ENCODE data around the gene SPRR1A.

Gene SPRR1A

DNA sequence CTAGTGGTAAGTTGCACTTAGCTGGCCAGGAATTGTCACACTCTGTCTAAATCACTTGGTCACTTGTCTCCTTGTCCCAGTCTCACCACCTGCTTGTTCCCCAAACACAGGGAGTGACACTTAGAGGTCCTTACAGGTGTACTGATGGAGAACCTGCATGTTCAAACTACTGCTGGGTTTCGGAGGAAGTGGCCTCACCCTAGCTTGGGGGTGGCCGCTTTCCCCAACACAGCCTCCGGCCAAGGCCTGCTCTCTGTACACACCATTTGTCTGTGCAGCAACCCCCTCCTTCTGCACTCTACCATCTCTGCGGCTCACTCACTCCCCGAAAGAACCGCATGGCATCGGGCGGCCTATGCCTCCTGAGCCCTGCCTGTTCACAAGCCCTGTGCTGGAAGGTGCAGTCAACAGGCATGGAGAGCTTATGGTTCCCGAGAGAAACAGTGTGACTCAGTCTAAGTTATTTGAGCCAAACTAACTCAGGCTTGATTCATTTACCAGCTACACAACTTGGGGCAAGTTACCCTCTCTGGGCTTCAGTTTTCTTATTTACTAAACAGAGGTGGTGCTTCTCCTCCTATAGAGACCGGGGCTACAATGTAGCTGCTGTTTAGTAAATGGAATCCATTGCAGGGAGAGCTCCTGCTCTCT is 24.0 kb upstream of the SPRR1A start:
- Histone ChIP-seq H4K20me1 (ENCODE audit: insufficient read depth, low read length) (no peaks in the 10 kb centered on the region), H3K9ac (ENCODE audit: low read depth, low read length) (no peak overlapping the region), H3K4me3 (ENCODE audit: low read depth in 1 of 2, low read length in 2 of 2) (no peak overlapping the region), H3K27ac (ENCODE audit: low read length) (no peak overlapping the region), H3K36me3 (ENCODE audit: insufficient read depth, low read length) (no peaks in the 10 kb centered on the region), H3K27me3 (ENCODE audit: insufficient read depth, low read length, poor library complexity) (no peaks in the 10 kb centered on the region), H3K4me1 (ENCODE audit: insufficient read depth, low read length) (no peaks in the 10 kb centered on the region), H2AFZ (ENCODE audit: low read depth, low read length) (no peak overlapping the region), H3K4me2 (ENCODE audit: insufficient read depth, low read length) (no peak overlapping the region), H3K9me3 (ENCODE audit: insufficient read depth, low read length, severe bottlenecking) (no peaks in the 10 kb centered on the region), H3K79me2 (ENCODE audit: insufficient read depth, low read length) (no peaks in the 10 kb centered on the region)
- TF ChIP-seq, protein P1, sequence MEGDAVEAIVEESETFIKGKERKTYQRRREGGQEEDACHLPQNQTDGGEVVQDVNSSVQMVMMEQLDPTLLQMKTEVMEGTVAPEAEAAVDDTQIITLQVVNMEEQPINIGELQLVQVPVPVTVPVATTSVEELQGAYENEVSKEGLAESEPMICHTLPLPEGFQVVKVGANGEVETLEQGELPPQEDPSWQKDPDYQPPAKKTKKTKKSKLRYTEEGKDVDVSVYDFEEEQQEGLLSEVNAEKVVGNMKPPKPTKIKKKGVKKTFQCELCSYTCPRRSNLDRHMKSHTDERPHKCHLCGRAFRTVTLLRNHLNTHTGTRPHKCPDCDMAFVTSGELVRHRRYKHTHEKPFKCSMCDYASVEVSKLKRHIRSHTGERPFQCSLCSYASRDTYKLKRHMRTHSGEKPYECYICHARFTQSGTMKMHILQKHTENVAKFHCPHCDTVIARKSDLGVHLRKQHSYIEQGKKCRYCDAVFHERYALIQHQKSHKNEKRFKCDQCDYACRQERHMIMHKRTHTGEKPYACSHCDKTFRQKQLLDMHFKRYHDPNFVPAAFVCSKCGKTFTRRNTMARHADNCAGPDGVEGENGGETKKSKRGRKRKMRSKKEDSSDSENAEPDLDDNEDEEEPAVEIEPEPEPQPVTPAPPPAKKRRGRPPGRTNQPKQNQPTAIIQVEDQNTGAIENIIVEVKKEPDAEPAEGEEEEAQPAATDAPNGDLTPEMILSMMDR (IDR thresholded peaks at IDR 0.05; ENCODE audit: borderline replicate concordance, extremely low read depth, low read length, poor library complexity, severe bottlenecking) = no peak
- no peak for TF ChIP-seq EZH2 (IDR thresholded peaks at IDR 0.05; ENCODE audit: borderline replicate concordance, low read depth, low read length, severe bottlenecking)
- DNase-seq (no peak), ATAC-seq (ENCODE audit: insufficient read depth, low read depth) (no peak)

DNA sequence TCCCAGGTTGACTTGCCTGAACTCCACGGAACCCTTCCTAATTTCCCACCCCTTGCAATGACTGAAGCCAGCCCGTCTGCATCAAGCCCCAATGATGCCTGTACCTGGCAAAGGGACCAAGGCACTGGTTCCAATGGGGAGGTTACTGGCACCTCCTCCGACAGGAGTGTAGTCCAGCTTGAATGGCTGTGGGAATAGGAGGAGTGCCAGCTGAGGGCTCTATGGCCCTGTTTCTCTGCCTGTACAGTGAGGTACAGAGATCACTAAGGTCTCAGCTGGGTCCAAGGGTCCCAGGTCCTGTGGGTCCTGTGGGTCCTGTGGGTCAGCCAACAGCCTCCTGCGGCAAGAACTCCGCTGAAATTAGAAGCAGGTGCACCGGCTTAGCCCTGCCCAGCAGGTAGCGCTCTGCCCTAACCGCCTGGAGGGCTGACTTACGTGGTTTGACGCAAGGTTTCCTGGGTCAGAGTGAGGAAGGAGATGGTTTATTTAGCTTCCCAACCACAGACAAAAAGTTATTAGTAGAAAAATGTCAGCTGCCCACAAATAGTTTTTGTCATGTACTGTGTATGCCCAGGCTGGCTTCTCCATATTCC is 23.3 kb upstream of the SPRR1A start:
- H3K9me3 ChIP-seq (ENCODE audit: insufficient read depth, low read length, severe bottlenecking) = no peaks in the 10 kb centered on the region
- no peaks in the 10 kb centered on the region for H3K27me3 ChIP-seq (ENCODE audit: insufficient read depth, low read length, poor library complexity)
- no peaks in the 10 kb centered on the region for H3K4me1 ChIP-seq (ENCODE audit: insufficient read depth, low read length)
- no peak overlapping the region for H3K4me3 ChIP-seq (ENCODE audit: low read depth in 1 of 2, low read length in 2 of 2)
- no peak for DNase-seq
- ATAC-seq (ENCODE audit: insufficient read depth, low read depth) = no peak
- no peaks in the 10 kb centered on the region for H3K79me2 ChIP-seq (ENCODE audit: insufficient read depth, low read length)
- H3K27ac ChIP-seq (ENCODE audit: low read length) = no peak overlapping the region
- H2AFZ ChIP-seq (ENCODE audit: low read depth, low read length) = no peak overlapping the region
- no peaks in the 10 kb centered on the region for H4K20me1 ChIP-seq (ENCODE audit: insufficient read depth, low read length)
- H3K36me3 ChIP-seq (ENCODE audit: insufficient read depth, low read length) = no peaks in the 10 kb centered on the region
- H3K4me2 ChIP-seq (ENCODE audit: insufficient read depth, low read length) = no peak overlapping the region
- H3K9ac ChIP-seq (ENCODE audit: low read depth, low read length) = no peak overlapping the region
- TF ChIP-seq EZH2 (IDR thresholded peaks at IDR 0.05; ENCODE audit: borderline replicate concordance, low read depth, low read length, severe bottlenecking) = no peak
- TF ChIP-seq, protein P1 (IDR thresholded peaks at IDR 0.05; ENCODE audit: borderline replicate concordance, extremely low read depth, low read length, poor library complexity, severe bottlenecking) = peak; percentile 27

DNA sequence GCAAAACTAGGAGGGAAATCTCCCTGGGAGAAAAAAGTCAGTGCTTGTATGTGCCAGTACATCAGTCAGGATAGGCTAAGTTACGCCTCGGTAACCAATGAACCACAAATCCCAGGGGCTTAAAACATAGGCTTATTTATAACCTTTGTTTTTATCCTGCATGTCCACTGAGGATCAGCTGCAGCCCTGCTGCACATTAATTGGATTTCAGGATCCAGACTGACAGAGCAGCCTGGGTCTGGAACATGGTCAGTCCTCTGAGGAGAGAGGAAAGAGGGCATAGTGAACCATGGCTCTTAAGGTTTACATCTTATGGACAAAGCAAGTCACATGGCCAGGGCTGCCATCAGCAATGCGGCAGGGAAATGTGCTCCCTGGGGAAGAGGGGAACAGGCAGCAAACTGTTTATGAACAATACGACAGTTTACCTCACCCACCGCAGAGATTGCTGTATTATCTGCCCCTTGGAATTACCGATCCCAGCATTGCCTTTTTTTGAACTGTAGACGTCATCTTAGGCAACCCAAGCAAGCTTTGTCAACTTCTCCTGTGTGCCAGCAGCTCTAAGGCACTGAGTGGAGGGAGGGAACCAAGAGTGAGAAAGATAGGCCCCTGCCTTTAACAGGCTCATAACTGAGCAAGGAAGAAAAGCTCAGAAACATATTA is 22.5 kb upstream of the SPRR1A start:
- H3K27ac ChIP-seq (ENCODE audit: low read length) = no peak overlapping the region
- TF ChIP-seq, protein P1 (IDR thresholded peaks at IDR 0.05; ENCODE audit: borderline replicate concordance, extremely low read depth, low read length, poor library complexity, severe bottlenecking) = no peak
- TF ChIP-seq EZH2 (IDR thresholded peaks at IDR 0.05; ENCODE audit: borderline replicate concordance, low read depth, low read length, severe bottlenecking) = no peak
- DNase-seq (no peak), ATAC-seq (ENCODE audit: insufficient read depth, low read depth) (no peak)
- no peaks in the 10 kb centered on the region for H3K36me3 ChIP-seq (ENCODE audit: insufficient read depth, low read length)
- H3K4me3 ChIP-seq (ENCODE audit: low read depth in 1 of 2, low read length in 2 of 2) = no peak overlapping the region
- H3K27me3 ChIP-seq (ENCODE audit: insufficient read depth, low read length, poor library complexity) = peaks cover 4% of the 10 kb centered on the region
- no peak overlapping the region for H2AFZ ChIP-seq (ENCODE audit: low read depth, low read length)
- no peaks in the 10 kb centered on the region for H4K20me1 ChIP-seq (ENCODE audit: insufficient read depth, low read length)
- no peaks in the 10 kb centered on the region for H3K9me3 ChIP-seq (ENCODE audit: insufficient read depth, low read length, severe bottlenecking)
- no peak overlapping the region for H3K9ac ChIP-seq (ENCODE audit: low read depth, low read length)
- H3K4me2 ChIP-seq (ENCODE audit: insufficient read depth, low read length) = no peak overlapping the region
- H3K79me2 ChIP-seq (ENCODE audit: insufficient read depth, low read length) = no peaks in the 10 kb centered on the region
- H3K4me1 ChIP-seq (ENCODE audit: insufficient read depth, low read length) = no peaks in the 10 kb centered on the region
